Loucy (cell line): ENCODE results near the gene DNM3.

Source experiments
- H2AFZ ChIP-seq: fragments of 200-600 bp; sonication (generic); 2 replicates; pipeline ENCODE4 v1.6.0; 2016; ENCODE audit warnings: antibody characterized with exemption, mild to moderate bottlenecking, low read length, moderate library complexity
- H3F3A ChIP-seq: fragments of 200-600 bp; 2 replicates; pipeline ENCODE4 v1.6.0; 2016; ENCODE audit warnings: antibody characterized with exemption, low read depth, mild to moderate bottlenecking
- H3K27me3 ChIP-seq: fragments of 200-600 bp; sonication (generic); 2 replicates; pipeline ENCODE4 v1.6.1; 2014; ENCODE audit warnings: low read length, mild to moderate bottlenecking; ENCODE audit not compliant: insufficient read depth, poor library complexity, severe bottlenecking
- H3K36me3 ChIP-seq: fragments of 200-600 bp; sonication (generic); 2 replicates; pipeline ENCODE4 v1.6.1; 2016; ENCODE audit warnings: low read length; ENCODE audit not compliant: insufficient read depth
- H3K4me1 ChIP-seq: fragments of 200-600 bp; sonication (generic); 2 replicates; pipeline ENCODE4 v1.5.1; 2014; ENCODE audit warnings: low read length, mild to moderate bottlenecking; ENCODE audit not compliant: insufficient read depth, poor library complexity, severe bottlenecking
- H3K4me2 ChIP-seq: fragments of 200-600 bp; sonication (generic); 2 replicates; pipeline ENCODE4 v1.6.0; 2014; ENCODE audit warnings: antibody characterized with exemption, low read length, low read depth, mild to moderate bottlenecking; ENCODE audit not compliant: poor library complexity, severe bottlenecking
- H3K4me3 ChIP-seq: fragments of 200-600 bp; sonication (generic); 2 replicates; pipeline ENCODE4 v1.5.1; 2014; ENCODE audit warnings: low read length, mild to moderate bottlenecking, mixed read lengths; ENCODE audit not compliant: poor library complexity, severe bottlenecking
- H3K79me2 ChIP-seq: fragments of 200-600 bp; sonication (generic); 2 replicates; pipeline ENCODE4 v1.6.1; 2014; ENCODE audit warnings: low read length; ENCODE audit not compliant: insufficient read depth
- H3K9ac ChIP-seq: fragments of 200-600 bp; sonication (generic); 2 replicates; pipeline ENCODE4 v1.6.0; 2014; ENCODE audit warnings: mild to moderate bottlenecking, low read depth, low read length, moderate library complexity; ENCODE audit not compliant: poor library complexity, severe bottlenecking
- H3K9me2 ChIP-seq: fragments of 200-600 bp; sonication (generic); replicated peaks from 2 replicates; pipeline ENCODE4 v1.6.1; 2016; ENCODE audit warnings: low read depth, low read length, mixed read lengths
- H3K9me3 ChIP-seq: fragments of 200-600 bp; sonication (generic); 2 replicates; pipeline ENCODE4 v1.6.1; 2014; ENCODE audit warnings: mild to moderate bottlenecking, antibody characterized with exemption, low read length, low read depth; ENCODE audit not compliant: insufficient read depth
- H4K20me1 ChIP-seq: fragments of 200-600 bp; sonication (generic); 2 replicates; pipeline ENCODE4 v1.6.0; 2014; ENCODE audit warnings: antibody characterized with exemption, low read length, mild to moderate bottlenecking; ENCODE audit not compliant: insufficient read depth, poor library complexity, severe bottlenecking
- EZH2phosphoT487 ChIP-seq: fragments of 200-600 bp; IDR thresholded peaks from 2 replicates; pipeline ENCODE4 v1.6.1; 2018; ENCODE audit warnings: antibody characterized with exemption, mild to moderate bottlenecking, moderate library complexity, borderline replicate concordance
- TF ChIP-seq, protein P1 (sequence below): fragments of 200-600 bp; sonication (generic); conservative IDR thresholded peaks from 2 replicates; pipeline ENCODE4 v1.5.1; 2014; ENCODE audit warnings: mild to moderate bottlenecking, antibody characterized with exemption, low read length

Gene DNM3

DNA sequence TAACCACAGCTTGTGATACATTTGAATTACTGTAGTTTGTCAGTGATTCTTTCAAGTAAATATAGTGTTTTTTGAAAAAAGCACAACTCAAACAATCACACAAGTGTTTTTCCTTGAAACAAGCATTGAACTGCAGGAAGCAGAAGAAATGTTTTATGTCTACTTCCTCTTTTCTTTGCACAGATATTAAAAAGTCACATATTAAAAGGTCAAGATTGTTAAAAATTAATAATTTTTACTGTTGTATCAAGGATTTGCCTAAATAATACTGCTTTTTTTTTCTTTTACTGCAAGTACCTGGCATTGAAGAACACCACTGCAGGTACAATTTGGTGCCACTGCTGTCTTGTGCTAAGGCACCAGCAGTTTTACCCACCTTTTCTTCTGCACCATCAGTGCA is 365.0 kb downstream of the DNM3 start:
- no peak overlapping the region for H3K4me3 ChIP-seq

DNA sequence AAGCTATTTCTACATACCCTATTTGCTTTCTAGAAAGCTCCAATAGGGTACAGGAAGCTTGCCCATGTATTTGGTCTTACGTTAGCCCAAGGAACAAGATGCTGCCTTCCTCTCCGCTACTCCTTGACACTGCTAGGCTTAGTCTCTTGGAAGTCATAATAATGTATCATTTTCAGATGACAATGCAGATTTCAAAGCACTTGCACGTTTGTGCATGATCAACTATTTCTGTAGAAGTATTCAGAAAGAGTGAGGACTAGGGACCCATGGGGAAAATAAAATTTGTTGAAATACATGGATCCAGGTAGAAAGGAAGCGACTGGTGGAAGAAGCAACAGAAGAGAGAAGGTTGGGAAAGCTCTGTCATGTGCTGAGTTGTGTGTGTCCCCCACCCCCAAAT is 367.3 kb downstream of the DNM3 start:
- Histone ChIP-seq H3K4me1 (no peaks in the 10 kb centered on the region), H3K27me3 (no peaks in the 10 kb centered on the region)

More for the DNA sequence above, 365.0 kb downstream of the DNM3 start:
- H3K4me2 ChIP-seq = no peak overlapping the region
- H4K20me1 ChIP-seq = no peaks in the 10 kb centered on the region
- H3K4me1 ChIP-seq = peaks cover 9% of the 10 kb centered on the region
- no peaks in the 10 kb centered on the region for H3F3A ChIP-seq
- no peaks in the 10 kb centered on the region for H3K27me3 ChIP-seq
- no peak overlapping the region for H3K9ac ChIP-seq
- TF ChIP-seq EZH2phosphoT487 = no peak
- TF ChIP-seq, protein P1, sequence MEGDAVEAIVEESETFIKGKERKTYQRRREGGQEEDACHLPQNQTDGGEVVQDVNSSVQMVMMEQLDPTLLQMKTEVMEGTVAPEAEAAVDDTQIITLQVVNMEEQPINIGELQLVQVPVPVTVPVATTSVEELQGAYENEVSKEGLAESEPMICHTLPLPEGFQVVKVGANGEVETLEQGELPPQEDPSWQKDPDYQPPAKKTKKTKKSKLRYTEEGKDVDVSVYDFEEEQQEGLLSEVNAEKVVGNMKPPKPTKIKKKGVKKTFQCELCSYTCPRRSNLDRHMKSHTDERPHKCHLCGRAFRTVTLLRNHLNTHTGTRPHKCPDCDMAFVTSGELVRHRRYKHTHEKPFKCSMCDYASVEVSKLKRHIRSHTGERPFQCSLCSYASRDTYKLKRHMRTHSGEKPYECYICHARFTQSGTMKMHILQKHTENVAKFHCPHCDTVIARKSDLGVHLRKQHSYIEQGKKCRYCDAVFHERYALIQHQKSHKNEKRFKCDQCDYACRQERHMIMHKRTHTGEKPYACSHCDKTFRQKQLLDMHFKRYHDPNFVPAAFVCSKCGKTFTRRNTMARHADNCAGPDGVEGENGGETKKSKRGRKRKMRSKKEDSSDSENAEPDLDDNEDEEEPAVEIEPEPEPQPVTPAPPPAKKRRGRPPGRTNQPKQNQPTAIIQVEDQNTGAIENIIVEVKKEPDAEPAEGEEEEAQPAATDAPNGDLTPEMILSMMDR = no peak
- no peaks in the 10 kb centered on the region for H3K36me3 ChIP-seq
- H3K79me2 ChIP-seq = no peaks in the 10 kb centered on the region
- no peaks in the 10 kb centered on the region for H3K9me2 ChIP-seq
- peak overlapping the region; percentile 30 for H2AFZ ChIP-seq
- H3K9me3 ChIP-seq = no peaks in the 10 kb centered on the region

DNA sequence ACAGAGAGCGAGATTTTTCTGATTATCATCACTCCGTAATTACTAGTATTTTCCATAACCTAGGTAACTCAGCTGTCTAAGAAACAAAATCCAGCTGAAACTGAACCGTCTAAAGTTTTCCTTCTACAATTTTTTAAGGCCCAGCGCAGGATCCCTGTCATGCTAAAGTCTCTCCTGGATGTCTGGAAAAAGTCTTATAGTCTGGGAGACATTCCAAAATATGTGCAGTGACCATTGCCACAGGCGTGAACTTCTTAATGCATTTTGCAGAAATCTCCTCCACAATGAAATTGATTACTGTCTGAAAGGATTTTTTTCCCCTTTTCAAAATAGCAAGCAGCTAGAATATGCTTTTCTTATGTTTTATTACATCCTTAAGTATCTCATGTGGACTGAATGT is 369.9 kb downstream of the DNM3 start:
- no peaks in the 10 kb centered on the region for H3K9me3 ChIP-seq
- H3K4me2 ChIP-seq = no peak overlapping the region
- H3K9me2 ChIP-seq = no peaks in the 10 kb centered on the region
- no peak overlapping the region for H3K4me3 ChIP-seq
- no peaks in the 10 kb centered on the region for H3K27me3 ChIP-seq
- H3K9ac ChIP-seq = no peak overlapping the region
- TF ChIP-seq EZH2phosphoT487 = no peak
- TF ChIP-seq, protein P1 = no peak
- no peaks in the 10 kb centered on the region for H4K20me1 ChIP-seq
- no peaks in the 10 kb centered on the region for H3K4me1 ChIP-seq
- H2AFZ ChIP-seq = no peak overlapping the region
- H3F3A ChIP-seq = no peaks in the 10 kb centered on the region
- H3K79me2 ChIP-seq = no peaks in the 10 kb centered on the region
- H3K36me3 ChIP-seq = no peaks in the 10 kb centered on the region

More for the DNA sequence above, 367.3 kb downstream of the DNM3 start:
- Histone ChIP-seq H2AFZ (no peak overlapping the region), H3K9ac (no peak overlapping the region), H3K4me3 (no peak overlapping the region), H3K9me2 (no peaks in the 10 kb centered on the region), H3K79me2 (no peaks in the 10 kb centered on the region), H4K20me1 (no peaks in the 10 kb centered on the region), H3K4me2 (no peak overlapping the region), H3F3A (no peaks in the 10 kb centered on the region), H3K36me3 (no peaks in the 10 kb centered on the region), H3K9me3 (no peaks in the 10 kb centered on the region)
- TF ChIP-seq EZH2phosphoT487 = no peak
- TF ChIP-seq, protein P1 = no peak
